ENCODE measurements around the gene HOXB4.

Gene HOXB4

DNA sequence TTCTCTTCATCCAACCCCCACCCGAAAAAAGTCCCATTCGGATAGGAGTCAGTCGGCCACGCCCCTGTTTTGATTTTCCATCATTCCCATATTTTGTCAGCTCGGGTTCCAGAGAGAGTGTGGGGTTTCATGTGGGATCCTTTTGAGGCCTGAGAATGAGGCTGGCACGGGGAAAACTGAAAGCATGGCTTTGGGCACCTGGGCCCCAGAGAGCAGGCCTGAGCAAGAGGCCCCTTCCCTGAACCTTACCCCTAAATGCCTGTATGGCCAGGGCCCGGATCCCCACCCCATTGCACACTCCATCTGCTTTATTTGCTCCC is 4.6 kb upstream of the HOXB4 start:
- Mint-ChIP-seq H3K27ac (no peak overlapping the region), H3K4me3 (no peak overlapping the region), H3K36me3 (ENCODE audit: low read depth) (no peaks in the 10 kb centered on the region), H3K27me3 (peaks cover 97% of the 10 kb centered on the region), H3K4me1 (ENCODE audit: low read depth) (peaks cover 70% of the 10 kb centered on the region), H3K9me3 (no peaks in the 10 kb centered on the region)
- intact Hi-C loops (cut with micrococcal nuclease): no loop called here

DNA sequence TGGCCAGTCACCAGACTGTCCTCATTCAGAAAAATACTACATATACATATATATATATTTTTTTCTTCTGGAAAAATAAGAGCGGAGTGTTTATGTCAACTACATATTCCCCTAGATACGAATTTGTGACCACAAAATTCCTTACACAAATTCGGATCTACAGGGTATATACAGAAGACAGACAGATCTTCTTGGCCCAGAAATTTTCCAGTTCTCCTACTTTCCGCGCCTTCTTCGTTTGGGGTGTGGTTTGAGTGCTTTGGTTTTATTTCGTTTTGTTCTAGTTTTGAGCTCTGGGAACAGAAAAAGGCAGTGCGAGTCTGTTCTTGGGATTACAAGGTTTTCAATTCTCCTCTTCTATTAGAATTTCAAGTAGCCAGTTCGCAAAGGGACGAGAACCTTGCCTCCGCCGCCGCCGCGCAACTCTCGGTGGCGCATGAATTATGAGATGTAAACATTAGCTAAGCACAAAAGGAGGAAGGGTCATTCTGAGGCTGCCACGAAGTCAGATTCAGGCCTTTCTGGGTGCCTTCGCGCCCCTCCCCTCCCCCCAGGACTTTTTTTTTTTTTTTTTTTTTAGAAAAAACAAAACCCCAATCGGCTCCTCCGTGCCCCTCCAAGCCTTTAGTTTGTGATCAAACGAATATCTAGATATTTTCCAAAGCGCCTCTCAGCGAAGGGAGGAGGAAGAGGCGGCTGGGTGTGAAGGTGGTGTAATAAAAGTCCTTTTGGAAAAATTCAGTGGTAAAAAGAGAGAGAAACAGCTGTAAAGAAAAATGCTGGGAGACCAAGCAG is 1.8 kb upstream of the HOXB4 start:
- H3K4me1 Mint-ChIP-seq (ENCODE audit: low read depth): peaks cover 60% of the 10 kb centered on the region
- H3K36me3 Mint-ChIP-seq (ENCODE audit: low read depth): no peaks in the 10 kb centered on the region
- peaks cover 95% of the 10 kb centered on the region for H3K27me3 Mint-ChIP-seq
- no peak overlapping the region for H3K27ac Mint-ChIP-seq
- H3K4me3 Mint-ChIP-seq: peak overlapping the region; percentile 60
- no peaks in the 10 kb centered on the region for H3K9me3 Mint-ChIP-seq
- intact Hi-C loops (cut with micrococcal nuclease): no loop called here

DNA sequence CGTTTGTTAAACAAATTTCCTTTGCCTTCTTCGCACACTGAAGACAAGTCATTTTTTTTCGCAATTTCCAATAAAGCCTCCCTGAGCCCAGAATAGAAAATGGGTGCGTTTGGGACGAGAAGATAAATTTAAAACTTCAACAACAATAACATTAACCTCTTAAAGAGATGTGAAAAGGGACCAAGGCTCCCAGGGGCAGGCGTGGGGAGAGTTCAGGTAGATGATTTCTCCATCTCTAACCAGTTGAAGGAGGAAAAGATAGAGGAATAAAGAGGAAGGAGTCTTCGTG is 1.3 kb upstream of the HOXB4 start:
- peaks cover 94% of the 10 kb centered on the region for H3K27me3 Mint-ChIP-seq
- no peaks in the 10 kb centered on the region for H3K36me3 Mint-ChIP-seq (ENCODE audit: low read depth)
- peak overlapping the region; percentile 4 for H3K4me3 Mint-ChIP-seq
- intact Hi-C loops (cut with micrococcal nuclease): no loop called here
- no peaks in the 10 kb centered on the region for H3K9me3 Mint-ChIP-seq
- H3K4me1 Mint-ChIP-seq (ENCODE audit: low read depth): peaks cover 56% of the 10 kb centered on the region
- H3K27ac Mint-ChIP-seq: no peak overlapping the region

DNA sequence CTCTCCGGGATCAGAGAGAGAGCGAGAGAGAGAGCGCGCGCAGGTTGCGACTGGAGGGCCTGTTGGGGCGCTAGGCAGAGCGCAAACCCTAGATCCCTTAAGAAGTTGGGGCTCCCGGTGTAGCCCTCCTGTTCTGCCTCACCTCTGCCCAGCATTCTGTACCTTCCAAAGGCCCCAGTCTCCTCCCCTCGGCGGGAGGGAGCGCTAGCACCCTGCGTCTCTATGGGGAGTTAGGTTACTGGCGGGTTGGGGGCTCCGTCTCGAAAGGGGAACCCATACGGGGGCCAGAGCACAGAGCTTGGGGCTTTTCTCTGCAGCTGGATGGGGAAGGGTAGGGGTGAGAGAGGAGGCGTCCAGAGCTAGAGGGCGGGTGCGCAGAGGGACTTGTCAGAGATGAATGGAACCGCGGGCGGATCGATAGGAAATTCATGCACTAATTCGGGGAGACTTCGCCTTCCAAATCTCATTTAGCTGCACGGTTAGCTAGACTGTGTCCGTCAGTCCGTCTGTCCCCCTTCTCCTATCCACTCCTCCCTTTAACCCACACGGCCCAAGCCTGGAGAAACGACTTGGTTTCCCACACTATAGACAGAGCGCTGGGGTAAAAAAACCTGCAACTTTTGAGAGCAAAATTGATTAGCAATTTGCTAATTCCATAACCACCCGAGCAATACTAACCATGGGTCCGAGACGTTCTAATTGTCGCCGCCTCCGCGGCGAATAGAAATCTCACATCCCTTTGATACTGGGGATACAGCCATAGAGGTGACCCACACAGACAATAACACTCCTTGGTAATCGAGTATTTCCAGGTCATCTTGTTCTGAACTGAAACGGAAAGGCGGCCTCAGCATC is 693 bp upstream of the HOXB4 start:
- Mint-ChIP-seq H3K4me3 (peak overlapping the region; percentile 68), H3K4me1 (ENCODE audit: low read depth) (peaks cover 56% of the 10 kb centered on the region), H3K9me3 (no peaks in the 10 kb centered on the region), H3K27me3 (peaks cover 93% of the 10 kb centered on the region), H3K27ac (peak overlapping the region; percentile 60), H3K36me3 (ENCODE audit: low read depth) (no peaks in the 10 kb centered on the region)
- intact Hi-C loops (cut with micrococcal nuclease): no loop called here

DNA sequence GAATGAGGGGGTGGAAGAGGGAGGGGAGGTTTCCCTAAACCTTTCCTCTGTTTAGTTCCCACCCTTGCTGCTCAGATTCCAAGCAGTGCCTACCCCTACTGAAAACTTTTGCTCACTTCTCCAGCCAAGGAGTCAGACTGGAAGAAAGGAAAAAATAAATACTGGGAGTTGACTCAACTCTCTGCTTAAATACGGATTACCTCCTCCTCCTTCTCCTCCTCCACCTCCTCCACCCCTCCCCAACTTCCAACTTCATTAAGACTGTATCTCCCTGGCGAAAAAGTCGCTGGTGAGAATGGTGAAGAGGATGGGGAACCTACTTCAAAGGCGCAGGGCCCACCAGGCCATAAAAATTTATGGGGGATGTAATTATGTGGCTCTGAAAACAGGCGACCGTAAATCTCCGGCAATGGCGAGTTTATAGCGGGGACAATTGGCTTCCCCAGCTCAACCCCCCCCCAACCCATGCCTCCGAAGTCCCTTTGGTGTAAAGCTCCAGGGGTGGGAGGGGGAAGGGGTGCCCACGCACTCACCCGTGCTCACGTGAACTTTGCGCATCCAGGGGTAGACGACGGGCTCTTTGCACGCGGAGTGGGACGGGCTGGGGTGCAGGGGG is 712 bp downstream of the HOXB4 start:
- Mint-ChIP-seq H3K27me3 (peaks cover 79% of the 10 kb centered on the region), H3K4me1 (ENCODE audit: low read depth) (peaks cover 51% of the 10 kb centered on the region), H3K9me3 (no peaks in the 10 kb centered on the region), H3K27ac (no peak overlapping the region), H3K36me3 (ENCODE audit: low read depth) (no peaks in the 10 kb centered on the region), H3K4me3 (peak overlapping the region; percentile 55)
- intact Hi-C loops (cut with micrococcal nuclease): no loop called here

DNA sequence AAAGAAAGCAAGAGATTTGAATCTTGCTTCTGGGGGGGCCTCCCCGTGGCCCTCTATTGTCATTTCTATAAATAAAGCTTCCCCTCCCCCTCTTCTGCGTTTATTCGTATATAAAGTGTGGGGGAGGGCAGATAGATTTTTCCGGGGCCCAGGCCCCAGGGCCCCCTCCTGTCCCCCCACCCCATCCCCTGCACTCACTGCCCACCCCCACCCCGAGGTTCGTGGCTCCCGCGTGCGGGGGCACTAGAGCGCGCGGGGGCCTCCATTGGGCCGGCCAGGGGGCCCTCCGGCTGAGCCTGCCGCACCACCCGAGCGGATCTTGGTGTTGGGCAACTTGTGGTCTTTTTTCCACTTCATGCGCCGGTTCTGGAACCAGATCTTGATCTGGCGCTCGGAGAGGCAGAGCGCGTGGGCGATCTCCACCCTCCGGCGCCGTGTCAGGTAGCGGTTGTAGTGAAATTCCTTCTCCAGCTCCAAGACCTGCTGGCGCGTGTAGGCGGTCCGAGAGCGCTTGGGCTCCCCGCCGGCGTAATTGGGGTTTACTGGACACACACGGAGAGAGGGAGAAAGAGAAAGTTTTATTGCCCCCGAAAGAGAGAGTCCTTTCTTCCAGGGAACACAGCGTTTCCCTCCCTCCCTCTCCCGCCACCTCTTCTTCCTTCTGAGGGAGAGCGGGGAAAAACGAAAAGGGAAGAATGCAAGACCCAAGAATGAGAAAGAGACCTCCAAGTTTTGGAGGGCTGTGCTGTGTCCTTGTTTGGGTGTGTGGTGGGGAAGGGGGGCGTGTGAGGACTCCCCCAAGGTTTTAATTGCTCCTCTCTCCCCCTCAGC is 1.5 kb downstream of the HOXB4 start:
- Mint-ChIP-seq H3K9me3 (no peaks in the 10 kb centered on the region), H3K4me1 (ENCODE audit: low read depth) (peaks cover 44% of the 10 kb centered on the region), H3K36me3 (ENCODE audit: low read depth) (no peaks in the 10 kb centered on the region), H3K27ac (no peak overlapping the region), H3K4me3 (peak overlapping the region; percentile 64), H3K27me3 (peaks cover 71% of the 10 kb centered on the region)
- intact Hi-C loops (cut with micrococcal nuclease): no loop called here

DNA sequence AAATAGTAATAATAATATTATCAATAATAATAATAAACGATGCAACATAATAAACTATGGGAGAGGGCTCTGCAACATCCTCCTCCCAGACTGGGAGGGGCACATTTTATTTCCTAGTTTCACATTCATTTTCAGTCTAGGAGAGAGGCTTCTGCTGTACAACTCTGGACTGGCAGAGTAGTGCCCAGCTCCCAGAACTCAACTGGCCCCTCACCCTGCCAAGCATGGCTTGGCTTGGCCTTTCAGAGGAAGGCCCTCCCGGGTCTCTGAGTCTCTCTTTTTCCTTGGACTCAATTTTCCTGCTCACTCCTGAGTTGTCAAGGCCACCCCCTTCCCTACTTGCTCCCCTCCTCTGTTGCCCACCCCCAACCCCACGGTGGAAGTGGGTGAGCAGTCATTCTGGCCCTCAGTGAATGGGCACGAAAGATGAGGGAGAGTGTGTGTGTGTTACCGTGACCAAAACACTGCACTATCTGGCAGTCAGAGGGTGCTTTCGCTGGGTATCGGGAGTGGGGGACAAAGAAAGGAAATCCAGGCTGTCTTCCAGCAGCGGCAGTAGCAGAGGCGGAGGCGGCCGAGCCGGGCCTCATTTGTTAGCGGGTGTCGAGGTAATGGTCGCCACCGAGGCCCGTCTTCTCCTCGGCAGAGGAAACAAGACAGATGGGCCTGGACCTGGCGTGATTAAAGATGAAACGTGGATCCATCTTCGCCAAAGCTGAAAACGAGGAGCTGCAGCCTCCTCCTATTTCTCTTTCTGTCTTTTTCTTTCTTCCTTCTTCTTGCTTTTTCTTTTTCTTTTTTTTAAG is 2.3 kb downstream of the HOXB4 start:
- Mint-ChIP-seq H3K36me3 (ENCODE audit: low read depth) (no peaks in the 10 kb centered on the region), H3K4me3 (no peak overlapping the region), H3K4me1 (ENCODE audit: low read depth) (peaks cover 40% of the 10 kb centered on the region), H3K9me3 (no peaks in the 10 kb centered on the region), H3K27ac (no peak overlapping the region), H3K27me3 (peaks cover 63% of the 10 kb centered on the region)
- intact Hi-C loops (cut with micrococcal nuclease): no loop called here

DNA sequence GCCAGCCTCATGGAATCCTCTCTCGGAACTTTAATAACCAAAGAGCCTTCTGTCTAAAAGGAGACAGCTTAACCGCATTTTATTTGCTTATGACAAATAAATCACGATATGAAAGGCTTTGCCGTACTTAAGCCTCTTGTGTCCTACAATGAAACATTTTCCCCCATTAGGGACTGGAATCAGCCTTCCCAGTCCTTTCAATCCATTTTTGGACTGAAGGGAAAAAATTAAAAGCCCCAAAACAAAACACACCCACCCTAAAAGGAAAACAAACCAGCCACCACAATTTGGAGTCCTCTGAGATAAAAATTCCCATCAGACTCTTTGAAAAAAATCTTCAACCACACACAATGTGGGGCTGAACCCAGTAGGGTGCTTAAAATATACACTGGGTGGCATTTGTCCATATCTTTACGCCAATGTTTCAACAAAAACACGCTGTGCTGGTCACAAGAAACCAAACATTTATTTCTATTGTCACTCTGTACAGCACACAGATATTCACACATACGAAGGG is 3.0 kb downstream of the HOXB4 start:
- Mint-ChIP-seq H3K4me1 (ENCODE audit: low read depth) (peaks cover 35% of the 10 kb centered on the region), H3K9me3 (no peaks in the 10 kb centered on the region), H3K4me3 (no peak overlapping the region), H3K27ac (no peak overlapping the region), H3K36me3 (ENCODE audit: low read depth) (no peaks in the 10 kb centered on the region), H3K27me3 (peaks cover 56% of the 10 kb centered on the region)
- intact Hi-C loops (cut with micrococcal nuclease): no loop called here

DNA sequence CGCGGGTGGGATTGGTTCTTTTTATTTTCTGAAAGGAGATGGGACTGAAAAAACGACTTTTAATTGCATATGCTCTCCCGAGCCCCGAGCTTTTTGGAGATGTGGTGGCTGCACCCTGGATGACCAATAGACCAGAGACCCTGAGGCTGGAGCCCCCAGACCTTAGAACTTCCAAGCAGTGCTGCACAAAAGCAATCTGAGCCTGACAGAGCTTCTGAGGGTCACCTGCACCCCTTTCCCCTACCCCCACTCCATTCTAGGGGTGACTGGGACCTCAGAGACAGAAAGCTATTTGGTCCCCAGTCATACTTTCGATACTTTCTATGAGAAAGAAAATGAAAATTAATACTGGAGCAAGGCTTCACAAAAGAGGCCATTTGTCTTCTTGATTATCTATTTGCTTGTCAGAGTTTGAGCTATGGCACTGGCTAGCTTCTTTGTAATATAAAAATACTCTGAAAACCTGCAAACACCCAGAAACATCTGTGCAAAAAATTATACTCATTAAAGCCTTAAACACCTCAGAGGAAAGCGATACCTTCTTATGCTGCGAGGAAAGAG is 3.6 kb downstream of the HOXB4 start:
- no peak overlapping the region for H3K4me3 Mint-ChIP-seq
- H3K27me3 Mint-ChIP-seq: peaks cover 50% of the 10 kb centered on the region
- intact Hi-C loops (cut with micrococcal nuclease): no loop called here
- no peaks in the 10 kb centered on the region for H3K36me3 Mint-ChIP-seq (ENCODE audit: low read depth)
- peaks cover 30% of the 10 kb centered on the region for H3K4me1 Mint-ChIP-seq (ENCODE audit: low read depth)
- no peaks in the 10 kb centered on the region for H3K9me3 Mint-ChIP-seq
- H3K27ac Mint-ChIP-seq: no peak overlapping the region

DNA sequence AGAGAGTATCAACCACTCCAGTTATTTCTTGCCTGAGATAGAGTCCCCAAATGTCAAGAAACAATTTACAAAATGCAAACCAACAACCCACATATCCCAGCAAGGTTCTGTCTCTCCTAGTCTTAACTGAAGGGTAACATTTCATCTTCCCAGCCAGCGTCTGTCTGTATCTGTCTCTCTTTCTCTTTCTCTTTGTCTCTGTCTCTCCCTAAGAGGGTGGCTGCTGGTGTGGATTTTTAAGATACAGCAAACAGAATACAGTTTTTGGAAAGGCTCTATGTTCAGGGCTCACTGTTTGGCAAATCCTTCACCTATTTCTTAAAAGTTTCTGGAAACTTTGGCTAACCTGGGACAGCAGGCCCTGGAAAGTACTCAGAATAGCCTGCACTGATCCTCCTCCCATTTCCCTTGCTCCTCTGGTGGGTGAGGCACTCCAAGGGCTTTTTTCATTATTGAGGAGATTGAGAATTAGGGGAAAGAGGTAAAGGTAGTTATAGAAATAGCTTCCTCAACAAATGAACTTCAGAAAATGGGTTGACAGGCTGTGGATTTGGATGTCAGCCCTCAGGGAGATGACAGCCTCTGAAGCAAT is 6.2 kb downstream of the HOXB4 start:
- Mint-ChIP-seq H3K4me1 (ENCODE audit: low read depth) (peaks cover 16% of the 10 kb centered on the region), H3K36me3 (ENCODE audit: low read depth) (no peaks in the 10 kb centered on the region), H3K9me3 (no peaks in the 10 kb centered on the region), H3K4me3 (no peak overlapping the region), H3K27ac (no peak overlapping the region), H3K27me3 (peaks cover 27% of the 10 kb centered on the region)
- intact Hi-C loops (cut with micrococcal nuclease): no loop called here

DNA sequence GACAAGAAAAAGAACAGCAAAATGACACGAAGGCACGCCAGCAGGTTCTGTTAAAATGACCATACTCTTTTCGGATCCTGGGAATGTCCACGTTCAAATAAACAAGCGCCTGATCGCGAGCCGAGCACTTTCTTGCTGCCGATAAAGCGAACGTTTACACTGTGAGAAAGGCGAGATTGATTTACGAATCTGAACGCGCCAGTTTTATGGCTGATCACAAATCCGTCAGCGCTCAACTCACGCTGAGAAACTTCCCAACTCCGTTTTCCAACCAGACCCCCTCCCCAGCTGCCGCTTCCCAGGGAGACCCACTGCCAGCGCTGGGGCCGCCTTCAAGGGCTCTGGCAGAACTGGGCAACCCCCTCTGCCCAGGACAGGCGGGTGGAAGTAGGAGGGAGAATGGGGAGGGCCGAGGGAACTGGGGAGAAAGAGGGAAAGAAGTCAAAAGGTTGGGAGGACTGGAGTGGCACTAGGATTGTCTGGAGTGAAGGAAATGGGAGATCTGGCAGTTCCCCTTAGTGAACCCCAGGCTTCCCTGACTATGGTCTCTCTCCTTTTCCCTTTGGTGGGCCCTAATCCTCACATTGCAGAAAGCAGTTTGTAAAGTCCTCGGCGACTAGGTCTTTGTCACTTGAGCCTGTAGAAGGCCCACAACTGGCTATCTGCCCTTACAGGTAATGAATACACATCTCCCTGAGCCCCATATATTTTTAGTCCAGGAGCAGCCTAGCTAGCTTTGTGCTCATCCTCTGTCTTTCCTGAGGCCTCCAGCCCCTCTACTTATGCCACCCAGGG is 6.9 kb downstream of the HOXB4 start:
- Mint-ChIP-seq H3K27ac (no peak overlapping the region), H3K9me3 (no peaks in the 10 kb centered on the region), H3K27me3 (peaks cover 20% of the 10 kb centered on the region), H3K4me1 (ENCODE audit: low read depth) (peaks cover 12% of the 10 kb centered on the region), H3K36me3 (ENCODE audit: low read depth) (no peaks in the 10 kb centered on the region), H3K4me3 (no peak overlapping the region)
- intact Hi-C loops (cut with micrococcal nuclease): no loop called here

Data from dendritic cell treated with granulocyte-macrophage colony-stimulating factor and Interleukin-4, amounts not matched to agents 40 ng/mL and 50 ng/mL, for 4 days (primary cell).